NCI-H2029 (cell line): Measurements from ENCODE around the gene FAM222B.
"Not testable (repeated sequence)": the region's sequence is repeated elsewhere in the genome, so short reads cannot be mapped to it uniquely, and the experiment has no call there.

Experiments
- DNase-seq: peaks from one replicate; lab custom pipeline; 2025; lab: John Stamatoyannopoulos, UW

Gene FAM222B

GRCh38 chr17:28871056-28871579 lies 28.5 kb upstream of the FAM222B start:
- no peak for DNase-seq

- DNase-seq = no peak
These were observed 24.7 kb upstream of the FAM222B start for GRCh38 chr17:28867276-28867675.

DNA sequence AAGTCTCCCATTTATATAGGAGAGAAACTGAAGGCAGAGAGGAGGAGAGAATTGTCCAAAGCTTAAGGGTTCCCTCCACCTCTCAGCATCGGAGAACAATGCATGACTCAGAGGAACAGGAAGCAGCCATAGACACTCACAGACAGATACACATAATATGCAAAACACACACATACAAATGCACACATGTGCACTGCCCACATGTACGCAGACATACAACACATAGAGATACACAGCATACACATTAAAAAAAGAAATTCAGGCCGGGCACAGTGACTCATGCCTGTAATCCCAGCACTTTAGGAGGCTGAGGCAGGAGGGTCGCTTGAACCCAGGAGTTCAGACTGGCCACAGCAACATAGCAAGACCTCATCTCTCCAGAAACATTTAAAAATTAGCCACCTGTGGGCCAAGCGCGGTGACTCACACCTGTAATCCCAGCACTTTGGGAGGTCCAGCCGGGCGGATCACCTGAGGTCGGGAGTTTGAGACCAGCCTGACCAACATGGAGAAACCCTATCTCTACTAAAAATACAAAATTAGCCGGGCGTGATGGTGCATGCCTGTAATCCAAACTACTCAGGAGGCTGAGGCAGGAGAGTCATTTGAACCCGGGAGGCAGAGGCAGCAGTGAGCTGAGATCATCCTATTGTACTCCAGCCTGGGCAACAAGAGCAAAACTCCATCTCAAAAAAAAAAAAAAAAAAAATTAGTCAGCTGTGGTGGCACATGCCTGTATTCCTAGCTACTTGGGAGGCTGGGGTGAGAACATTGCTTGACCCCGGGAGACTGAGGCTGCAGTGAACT lies 23.6 kb upstream of the FAM222B start:
- no peak for DNase-seq

DNA sequence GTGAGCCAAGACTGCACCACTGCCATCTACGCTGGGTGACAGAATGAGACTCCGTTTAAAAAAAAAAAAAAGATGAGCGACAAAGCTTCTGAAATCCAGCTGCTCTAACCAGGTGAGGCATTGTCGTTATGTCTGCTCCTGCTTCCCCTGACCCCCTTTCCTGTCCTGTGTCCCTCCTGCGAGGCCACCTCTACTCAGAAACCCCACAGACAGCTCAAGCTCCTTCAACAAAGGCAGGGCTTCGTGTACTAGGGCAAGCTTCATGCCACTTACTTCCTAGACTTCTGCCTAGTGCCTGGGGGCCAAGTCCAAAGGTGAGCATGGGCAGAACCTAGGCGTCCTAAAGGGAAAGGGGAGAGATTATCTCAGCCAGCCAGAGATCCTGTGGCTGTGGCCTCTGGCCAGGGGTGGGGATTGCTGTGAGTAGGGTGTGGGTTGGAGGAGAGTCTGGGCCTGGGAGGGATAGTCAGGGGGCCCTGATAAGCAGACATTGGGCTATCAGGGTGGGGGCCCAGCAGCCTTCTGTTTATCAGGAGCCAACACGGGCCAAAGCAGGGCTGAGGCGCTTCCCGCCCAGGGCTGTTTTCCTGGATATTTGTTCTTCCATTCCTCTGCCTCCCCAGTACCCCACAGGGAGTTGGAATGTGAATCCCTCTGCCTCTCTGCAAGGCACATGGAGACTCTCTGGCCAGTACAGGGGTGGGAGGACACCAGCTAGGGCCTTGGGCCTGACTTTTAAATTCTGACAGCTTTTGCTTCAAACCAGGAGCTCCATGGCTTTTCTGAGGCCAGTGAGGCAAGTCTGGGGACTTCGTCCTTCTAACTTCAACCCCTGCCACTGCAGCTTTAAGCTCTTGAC lies 22.6 kb upstream of the FAM222B start:
- DNase-seq = no peak

- DNase-seq = no peak
These were observed 21.4 kb upstream of the FAM222B start for GRCh38 chr17:28863953-28864352.

- DNase-seq = no peak
These were observed 20.0 kb upstream of the FAM222B start for GRCh38 chr17:28862561-28862960.

DNA sequence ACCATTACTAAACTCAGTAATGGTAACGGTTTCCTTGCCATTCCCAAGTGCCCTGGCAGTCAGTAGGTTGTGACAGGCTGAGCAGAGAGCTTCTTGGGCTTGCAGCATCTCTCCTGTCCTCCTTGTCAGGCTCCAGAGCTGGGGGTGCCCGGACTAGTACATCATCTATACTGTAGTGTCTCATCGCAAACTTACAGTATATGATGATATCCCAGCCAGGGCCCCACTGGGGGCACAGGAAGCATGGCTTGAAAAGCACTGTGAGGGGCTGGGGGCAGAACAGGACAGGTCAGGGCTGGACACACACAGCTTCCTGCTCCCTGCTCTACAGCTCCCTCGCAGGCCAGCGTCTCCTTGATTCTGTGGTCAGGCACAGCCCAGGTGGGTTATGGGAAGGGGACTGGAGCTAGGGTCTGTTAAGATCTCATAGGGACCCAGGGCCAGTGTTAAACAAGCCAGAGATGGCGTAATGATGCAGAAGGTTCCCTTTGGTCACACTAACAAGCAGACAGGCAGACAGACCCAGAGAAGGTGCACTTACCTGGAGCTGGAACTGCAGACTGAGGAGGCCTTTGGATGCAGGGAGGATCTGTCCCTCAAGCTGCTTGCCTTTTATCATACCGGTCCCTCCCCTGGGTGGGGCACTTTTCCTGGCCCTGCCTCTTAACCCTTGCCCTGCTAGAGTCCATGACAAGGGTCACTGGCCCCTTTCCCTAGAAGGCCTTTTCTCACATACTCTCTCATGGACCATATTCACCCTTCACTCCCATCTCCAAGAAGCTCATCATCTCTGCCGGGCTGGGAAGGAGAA lies 19.0 kb upstream of the FAM222B start:
- no peak for DNase-seq

DNA sequence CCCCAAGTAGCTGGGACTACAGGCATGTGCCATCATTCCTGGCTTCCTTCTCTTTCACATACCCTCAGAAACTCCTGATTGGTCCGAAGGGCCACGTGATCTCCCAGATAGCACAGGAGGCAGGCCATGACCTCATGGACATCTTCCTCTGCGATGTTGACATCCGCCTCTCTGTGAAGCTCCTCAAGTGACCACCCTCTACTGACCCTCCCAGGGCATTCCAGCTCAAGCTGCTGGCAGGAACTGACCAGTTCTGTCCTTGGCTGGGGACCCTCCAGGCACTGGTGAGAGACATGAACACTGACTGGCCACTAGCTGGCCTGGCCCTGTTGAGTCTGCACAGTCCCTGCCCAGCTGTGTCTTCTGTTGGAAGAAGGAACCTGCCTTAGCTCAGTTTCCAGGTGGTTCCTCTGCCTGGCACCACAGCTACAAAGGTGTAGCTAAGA lies 17.8 kb upstream of the FAM222B start:
- no peak for DNase-seq

GRCh38 chr17:28858801-28859355 lies 16.3 kb upstream of the FAM222B start:
- DNase-seq = no peak

DNA sequence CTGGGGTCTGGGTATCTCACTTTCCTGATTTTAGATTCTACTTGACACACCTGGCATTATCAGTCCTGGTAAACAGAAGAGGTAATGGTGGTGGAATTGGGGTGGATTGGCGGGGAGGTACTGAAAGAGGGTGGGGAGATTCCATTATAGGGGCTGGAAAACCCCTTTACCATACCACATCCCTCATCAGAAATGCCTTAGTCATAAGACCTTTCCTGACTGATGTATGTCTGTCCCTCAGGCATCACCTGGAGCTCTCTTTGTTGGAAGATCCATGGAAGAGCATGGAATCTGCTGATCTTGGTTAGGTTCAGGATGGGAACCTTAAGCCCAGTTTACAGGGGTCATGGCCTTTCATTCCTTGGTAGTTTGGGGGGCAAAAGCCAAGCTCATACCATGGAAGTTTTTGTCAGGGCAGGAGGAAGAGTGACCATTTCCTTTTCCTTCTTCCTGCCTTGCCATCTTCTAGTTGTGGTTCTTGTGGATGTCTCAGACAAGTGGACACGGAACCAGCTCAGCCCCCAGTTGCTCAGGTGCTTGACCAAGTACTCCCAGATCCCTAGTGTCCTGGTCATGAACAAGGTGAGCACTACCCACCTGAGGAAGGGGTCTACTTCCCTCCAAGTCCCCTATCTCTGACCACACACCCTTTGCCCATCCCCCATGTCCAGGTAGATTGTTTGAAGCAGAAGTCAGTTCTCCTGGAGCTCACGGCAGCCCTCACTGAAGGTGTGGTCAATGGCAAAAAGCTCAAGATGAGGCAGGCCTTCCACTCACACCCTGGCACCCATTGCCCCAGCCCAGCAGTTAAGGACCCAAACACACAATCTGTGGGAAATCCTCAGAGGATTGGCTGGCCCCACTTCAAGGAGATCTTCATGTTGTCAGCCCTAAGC lies 15.6 kb upstream of the FAM222B start:
- no peak for DNase-seq

GRCh38 chr17:28856028-28856574 lies 13.5 kb upstream of the FAM222B start:
- DNase-seq = no peak

DNA sequence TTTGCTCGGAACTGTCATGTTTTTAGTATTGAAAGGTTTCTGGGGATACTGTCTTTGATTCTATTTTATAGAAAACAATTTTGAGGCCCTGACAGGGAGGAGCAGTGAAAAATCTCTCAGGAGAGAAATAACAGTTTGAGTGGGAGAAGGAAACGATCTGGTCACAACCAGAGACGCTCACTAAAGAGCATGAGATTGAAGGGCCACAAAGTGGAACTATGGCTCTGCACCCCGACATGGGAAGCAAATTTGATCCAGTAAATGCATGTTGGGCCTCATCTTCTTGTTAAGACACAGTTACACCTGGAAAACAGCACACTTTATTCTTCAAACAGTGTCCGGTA lies 12.7 kb upstream of the FAM222B start:
- DNase-seq = no peak

GRCh38 chr17:28854457-28855335 lies 12.1 kb upstream of the FAM222B start, which contains the start of gene ERAL1:
ERAL1 (plus strand) TSS chr17:28855016; CDS start chr17:28855035, 19 bp downstream.
- DNase-seq = peak; percentile 76

- no peak for DNase-seq
These were observed 10.7 kb upstream of the FAM222B start for GRCh38 chr17:28853295-28853694.

GRCh38 chr17:28849281-28849680 lies 6.7 kb upstream of the FAM222B start:
- no peak for DNase-seq

- not testable (repeated sequence) for DNase-seq
These were observed 6.1 kb upstream of the FAM222B start for GRCh38 chr17:28848667-28849066.

DNA sequence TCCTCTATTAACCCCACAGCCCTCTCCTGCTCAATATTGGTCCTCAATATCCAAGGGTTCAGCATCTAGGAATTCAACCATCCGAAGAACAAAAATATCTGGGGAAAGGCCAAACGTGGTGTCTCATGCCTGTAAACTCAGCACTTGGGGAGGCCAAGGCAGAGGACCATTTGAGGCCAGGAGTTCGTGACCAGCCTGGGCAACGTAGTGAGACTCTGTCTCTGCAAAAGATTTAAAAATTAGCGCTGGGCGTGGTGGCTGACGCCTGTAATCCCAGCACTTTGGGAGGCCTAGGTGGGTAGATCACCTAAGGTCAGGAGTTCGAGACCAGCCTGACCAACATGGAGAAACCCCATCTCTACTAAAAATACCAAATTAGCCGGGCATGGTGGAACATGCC lies 4.1 kb upstream of the FAM222B start:
- not testable (repeated sequence) for DNase-seq

DNA sequence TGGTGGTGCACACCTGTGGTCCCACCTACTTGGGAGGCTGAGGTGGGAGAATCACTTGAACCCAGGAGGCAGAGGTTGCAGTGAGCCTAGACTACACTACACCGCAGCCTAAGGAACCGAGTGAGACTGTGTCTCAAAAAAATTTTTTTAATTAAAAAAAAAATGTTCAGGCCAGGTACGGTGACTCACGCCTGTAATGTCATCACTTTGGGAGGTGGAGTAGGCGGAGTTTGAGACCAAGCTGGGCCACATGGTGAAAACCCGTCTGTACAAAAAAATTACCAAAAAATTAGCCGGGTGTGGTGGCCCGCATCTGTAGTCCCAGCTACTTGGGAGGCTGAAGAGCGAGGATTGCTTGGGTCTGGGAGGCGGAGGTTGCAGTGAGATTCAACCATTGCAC lies 3.6 kb upstream of the FAM222B start:
- no peak for DNase-seq

DNA sequence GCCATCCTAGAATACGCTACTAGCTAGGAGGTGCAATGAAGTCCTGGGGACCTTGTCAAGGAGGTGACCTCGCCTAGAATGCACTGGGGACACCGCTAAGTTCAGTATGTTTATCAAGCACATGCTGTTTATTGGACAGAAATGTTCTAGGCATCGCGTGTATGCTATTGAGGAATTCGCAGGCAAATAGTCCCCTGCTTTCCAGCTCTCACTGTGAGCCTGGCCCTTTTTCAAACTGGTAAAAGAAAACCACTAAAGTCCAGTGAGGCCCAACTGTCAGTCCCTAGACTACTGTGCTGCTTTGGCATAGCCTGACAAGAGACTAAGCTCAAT lies 1.2 kb upstream of the FAM222B start:
- no peak for DNase-seq

DNA sequence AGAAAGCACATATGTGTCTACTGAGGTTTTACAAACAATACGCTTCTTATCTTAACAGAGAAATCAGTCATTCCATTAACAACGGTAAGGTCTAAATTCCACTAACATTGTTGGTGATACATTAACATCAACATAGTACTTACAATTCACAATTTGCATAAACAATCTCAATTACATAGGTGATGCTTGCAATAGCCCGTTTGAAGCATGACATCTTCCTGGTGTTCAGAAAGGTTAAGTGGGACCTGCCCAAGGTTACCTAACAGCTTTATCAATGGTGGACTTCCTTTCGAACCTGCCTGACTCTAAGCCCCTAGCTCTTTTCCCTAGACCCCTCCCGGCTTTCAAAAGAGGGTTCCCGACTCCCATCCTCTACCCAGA lies 699 bp downstream of the FAM222B start:
- peak; percentile 13 for DNase-seq
